HuH-7.5 (cell line): Measurements from ENCODE around the gene PLEKHN1.
"Not testable (repeated sequence)": the region's sequence is repeated elsewhere in the genome, so short reads cannot be mapped to it uniquely, and the experiment has no call there.

Source experiments
- DNase-seq: peaks from one replicate; pipeline ENCODE4 v3.0.0; 2011; ENCODE audit warnings: low spot score

PLEKHN1 gene

GRCh38 chr1:992362-992761, 26.1 kb downstream of the PLEKHN1 start:
- DNase-seq = no peak

- DNase-seq = no peak
These were observed 27.2 kb downstream of the PLEKHN1 start for GRCh38 chr1:993379-993995.

GRCh38 chr1:994546-994945, 28.3 kb downstream of the PLEKHN1 start:
- DNase-seq = not testable (repeated sequence)

GRCh38 chr1:995665-996633, 29.7 kb downstream of the PLEKHN1 start:
- peak; percentile 30 for DNase-seq

GRCh38 chr1:996851-997712, 30.8 kb downstream of the PLEKHN1 start:
- no peak for DNase-seq

GRCh38 chr1:997713-997992, 31.4 kb downstream of the PLEKHN1 start:
- no peak for DNase-seq

- DNase-seq = no peak
These were observed 31.9 kb downstream of the PLEKHN1 start for GRCh38 chr1:997993-998744.

- no peak for DNase-seq
These were observed 32.4 kb downstream of the PLEKHN1 start for GRCh38 chr1:998745-998994.

- peak; percentile 49 for DNase-seq
These were observed 32.9 kb downstream of the PLEKHN1 start for GRCh38 chr1:998995-999724.

- peak; percentile 88 for DNase-seq
These were observed 33.6 kb downstream of the PLEKHN1 start, which contains the start of gene HES4 for GRCh38 chr1:999725-1000356. HES4 (minus strand) TSS chr1:1000097; CDS start chr1:999973, 124 bp downstream.

- peak; percentile 90 for DNase-seq
These were observed 34.2 kb downstream of the PLEKHN1 start for GRCh38 chr1:1000357-1001056.

- peak; percentile 52 for DNase-seq
These were observed 34.9 kb downstream of the PLEKHN1 start for GRCh38 chr1:1001057-1001783.

- DNase-seq = no peak
These were observed 37.5 kb downstream of the PLEKHN1 start for GRCh38 chr1:1003618-1004419.

GRCh38 chr1:1004420-1004779, 38.1 kb downstream of the PLEKHN1 start:
- no peak for DNase-seq

- no peak for DNase-seq
These were observed 38.8 kb downstream of the PLEKHN1 start for GRCh38 chr1:1004780-1005697.

GRCh38 chr1:1005774-1006304, 39.6 kb downstream of the PLEKHN1 start:
- DNase-seq = no peak
